HG03159 (cell line): Measurements from ENCODE around the gene GBP1.
A peak's percentile ranks its signal among the peaks of the same experiment; 100 is the strongest.
"Not testable (repeated sequence)": the region's sequence is repeated elsewhere in the genome, so short reads cannot be mapped to it uniquely, and the experiment has no call there.

Experiments
- ATAC-seq: cut with Tn5 transposase; IDR thresholded peaks from one replicate; pipeline ENCODE4 v1.9.1; 2021; ENCODE audit warnings: mild to moderate bottlenecking, moderate library complexity; ENCODE audit not compliant: unreplicated experiment

Gene GBP1

DNA sequence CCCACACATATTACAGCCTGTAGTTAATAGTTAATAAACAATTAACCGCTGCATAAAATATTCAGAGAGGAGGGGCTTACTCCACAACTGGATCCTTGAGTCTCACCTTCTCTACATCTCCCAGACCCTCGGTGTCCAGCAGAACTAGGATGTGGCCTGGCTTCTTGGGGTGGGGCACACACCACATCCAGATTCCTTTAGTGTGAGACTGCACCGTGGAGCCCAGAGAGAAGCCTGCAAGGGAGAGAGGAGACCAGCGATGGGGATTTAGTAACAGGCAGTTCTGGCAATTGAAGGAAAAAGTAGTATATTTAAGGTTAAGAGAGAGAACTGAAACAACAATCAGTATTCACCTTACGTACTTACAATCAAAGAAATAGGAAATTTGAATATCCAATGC, 4.9 kb downstream of the GBP1 start:
- ATAC-seq: no peak

DNA sequence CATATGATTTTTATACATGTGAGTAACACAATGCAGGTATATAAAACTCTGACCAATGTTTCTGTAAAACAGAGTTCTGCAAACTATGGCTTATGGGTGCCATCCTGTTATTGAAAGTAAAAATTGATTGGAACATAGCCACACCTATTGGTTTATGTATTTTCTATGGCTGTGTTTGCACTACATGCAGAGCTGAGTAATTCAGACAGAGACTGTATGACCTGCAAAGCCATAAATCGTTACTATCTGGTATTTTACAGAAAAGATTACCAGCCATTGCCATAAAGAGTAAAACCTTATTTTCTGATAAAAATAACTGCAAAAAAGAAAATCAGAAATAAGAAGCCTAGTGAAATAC, 13.1 kb downstream of the GBP1 start:
- no peak for ATAC-seq

DNA sequence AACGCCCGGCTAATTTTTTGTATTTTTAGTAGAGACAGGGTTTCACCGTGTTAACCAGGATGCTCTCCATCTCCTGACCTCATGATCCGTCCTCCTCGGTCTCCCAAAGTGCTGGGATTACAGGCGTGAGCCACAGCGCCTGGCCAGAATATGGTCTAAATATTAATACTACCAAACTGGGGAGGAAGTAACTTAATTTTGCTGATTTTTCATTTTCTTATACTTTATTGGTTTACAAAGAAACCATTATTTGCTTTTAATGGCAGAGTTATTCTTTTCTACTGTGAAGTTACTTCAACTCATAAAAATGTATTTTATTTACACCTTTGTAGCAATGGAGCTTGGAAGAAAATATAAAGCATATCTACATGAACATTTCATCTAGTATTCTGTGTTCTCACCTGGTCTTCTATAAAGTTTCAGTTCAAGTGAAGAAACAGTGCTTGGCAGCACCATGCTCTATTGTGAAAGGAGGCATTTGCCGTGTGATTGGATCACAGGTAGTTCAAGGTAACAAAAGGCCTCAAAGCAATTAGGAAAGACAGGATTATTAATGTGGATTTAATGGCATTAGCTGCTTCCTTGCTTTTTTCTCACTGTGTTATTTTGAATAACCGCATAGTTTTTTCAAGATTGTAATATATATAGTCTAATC, 13.6 kb downstream of the GBP1 start:
- no peak for ATAC-seq

DNA sequence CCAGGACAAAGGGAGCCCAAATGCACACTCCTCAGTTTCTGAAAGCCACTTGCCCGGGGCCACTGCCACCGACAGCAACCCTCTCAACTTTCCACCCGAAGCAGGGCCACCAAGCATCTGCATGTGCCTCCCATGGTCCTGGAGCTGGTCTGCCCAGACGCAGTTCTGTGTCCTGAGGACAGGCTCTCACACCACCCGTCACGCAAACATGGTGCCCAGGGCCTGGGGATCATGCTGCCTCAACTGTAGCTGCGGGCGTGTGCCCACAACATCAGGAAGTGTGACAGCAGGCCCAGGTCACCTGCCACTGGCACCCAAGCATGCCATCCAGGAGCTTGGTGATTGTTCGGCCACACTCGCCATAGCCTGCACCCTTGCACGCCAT, 14.4 kb downstream of the GBP1 start:
- no peak for ATAC-seq

DNA sequence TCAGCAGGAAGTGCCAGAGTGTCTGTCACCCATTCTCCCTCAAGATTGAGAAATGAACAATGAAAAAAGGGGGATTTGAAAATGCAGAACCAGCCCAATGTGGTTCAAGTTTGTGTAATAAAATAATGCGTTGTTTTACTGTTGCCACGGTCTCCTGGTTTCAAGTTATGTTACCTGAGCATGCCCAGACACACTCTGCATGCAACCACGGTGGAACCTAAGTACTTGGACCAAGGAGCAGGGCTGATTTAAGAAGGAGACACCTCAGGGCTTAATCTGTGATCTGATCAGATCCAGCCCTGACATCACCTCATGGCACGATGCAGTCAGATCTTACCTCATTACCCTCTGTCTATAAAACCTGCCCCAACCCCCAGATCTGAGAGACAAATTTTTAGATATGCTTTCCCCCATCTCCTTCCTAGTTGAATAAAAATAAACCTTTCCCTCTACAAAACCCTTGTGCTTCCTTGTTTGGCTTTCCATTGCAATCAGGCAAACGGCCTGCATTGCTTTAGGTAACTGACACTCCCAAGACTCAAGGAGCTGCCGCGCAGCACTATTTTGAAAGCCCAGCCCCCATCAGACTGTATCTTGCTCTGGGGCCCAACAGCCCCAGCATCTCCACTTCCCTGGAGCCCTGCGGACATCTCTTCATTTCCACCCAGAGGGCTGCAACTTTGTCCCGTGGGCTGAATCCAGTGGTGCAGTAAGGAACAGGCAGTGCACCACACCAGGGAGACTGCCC, 14.9 kb downstream of the GBP1 start:
- ATAC-seq: not testable (repeated sequence)

DNA sequence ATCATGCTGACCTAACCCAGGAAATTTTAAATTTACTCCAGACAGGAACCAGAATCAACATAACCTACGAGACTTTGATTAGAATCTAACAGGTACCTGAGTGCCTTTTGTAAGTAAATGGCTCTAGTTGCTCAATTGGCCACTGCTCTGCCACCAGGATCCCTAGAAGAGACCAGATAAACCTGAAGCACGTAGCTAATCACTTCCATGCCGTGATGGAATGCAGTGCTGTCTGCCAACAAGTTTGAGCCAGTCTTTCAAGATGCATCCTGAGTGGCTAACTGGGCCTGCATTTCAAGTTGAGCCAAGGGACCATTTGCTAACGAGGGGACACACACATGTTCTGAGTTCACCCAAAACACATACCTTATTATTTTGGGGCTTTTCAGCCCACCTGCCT, 15.8 kb downstream of the GBP1 start:
- not testable (repeated sequence) for ATAC-seq

DNA sequence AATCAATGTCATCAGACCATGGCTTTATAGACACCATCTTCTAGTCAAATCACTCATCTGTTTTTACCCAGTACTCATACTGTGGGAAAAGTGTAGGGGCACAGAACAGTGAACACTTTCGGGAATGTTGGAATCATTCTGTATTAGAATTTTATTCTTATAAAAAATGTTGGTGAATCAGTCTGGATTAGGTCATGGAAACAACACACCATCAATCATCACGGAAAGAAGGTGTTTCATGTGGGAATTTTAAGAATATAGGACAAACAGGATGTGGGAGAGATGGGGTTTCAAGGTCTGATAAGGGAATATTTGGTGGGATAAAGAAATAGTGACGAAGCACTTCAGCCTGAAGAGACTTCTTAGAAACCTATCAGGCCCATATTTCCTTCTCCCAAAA, 17.3 kb downstream of the GBP1 start:
- no peak for ATAC-seq

DNA sequence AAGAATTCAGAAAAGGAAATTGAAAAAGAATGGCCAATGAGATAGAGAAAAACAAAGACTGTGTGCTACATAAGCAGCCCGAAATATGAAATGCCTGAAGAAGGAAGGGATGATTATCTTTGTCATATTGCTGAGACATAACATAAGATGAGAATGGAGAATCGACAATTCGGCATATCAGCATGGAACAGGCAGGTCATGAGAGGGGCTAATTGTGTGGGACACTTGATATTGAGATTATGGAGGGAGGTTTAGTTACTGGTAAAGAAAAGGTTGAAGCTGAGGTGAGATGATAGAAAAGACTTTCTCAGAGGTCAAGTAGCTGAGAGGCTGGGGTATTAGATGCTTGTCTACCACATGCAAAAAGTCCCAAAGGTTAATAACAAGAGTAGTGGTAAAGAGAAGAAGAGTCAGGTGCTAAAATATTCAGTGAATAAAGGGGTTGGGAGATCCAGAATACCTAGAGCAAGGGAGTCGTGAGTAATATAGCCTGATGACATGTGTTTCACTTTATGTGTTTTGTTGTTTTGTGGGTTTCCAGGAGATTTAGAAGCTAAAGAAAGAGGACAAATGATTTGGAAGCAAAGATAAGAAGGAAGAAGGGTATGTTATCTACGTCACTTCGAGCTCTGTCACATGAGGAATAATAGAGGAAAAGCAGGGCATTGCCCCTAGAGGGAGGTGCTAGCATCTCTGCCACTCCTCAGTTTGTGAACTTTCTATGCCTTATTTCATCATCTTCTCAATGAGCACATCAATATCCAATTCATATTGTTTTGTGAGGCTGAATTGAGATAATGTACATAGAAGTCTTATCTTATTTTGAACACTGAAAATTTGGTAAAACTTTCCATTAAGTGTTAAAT, 18.5 kb downstream of the GBP1 start:
- not testable (repeated sequence) for ATAC-seq

DNA sequence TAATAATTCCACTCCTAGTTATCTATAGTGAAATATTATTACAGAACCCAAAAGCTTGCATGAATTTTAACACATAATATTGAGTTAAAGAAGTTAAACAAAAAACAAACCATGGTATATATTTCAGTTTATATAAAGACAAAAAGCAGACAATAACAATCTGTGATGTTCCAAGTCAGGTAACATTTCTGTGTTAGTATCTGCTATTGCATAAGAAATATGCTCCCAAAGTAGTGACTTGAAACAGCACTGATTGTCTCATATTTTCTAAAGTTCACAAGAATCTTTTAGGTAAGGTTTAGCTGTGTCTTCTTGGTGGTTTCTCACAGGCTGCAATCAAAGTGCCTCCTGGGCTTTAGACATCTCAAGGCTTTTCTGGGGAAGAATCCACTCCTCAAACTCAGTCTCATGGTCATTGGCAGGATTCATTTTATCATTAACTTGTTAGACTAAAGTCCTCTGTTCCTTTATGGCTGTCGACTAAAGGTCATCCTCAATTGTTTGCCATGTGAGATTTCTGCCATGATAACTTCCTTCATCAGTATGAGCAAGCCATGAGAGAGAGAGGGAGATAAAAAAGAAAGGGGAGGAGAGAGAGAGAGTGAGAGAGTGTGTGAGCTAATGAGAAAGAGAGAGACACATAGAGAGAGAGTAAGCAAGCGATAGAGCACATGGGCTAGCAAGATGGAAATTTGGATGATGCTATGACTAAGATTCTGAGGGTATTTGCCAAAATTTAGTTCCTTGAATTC, 19.9 kb downstream of the GBP1 start:
- ATAC-seq: no peak

DNA sequence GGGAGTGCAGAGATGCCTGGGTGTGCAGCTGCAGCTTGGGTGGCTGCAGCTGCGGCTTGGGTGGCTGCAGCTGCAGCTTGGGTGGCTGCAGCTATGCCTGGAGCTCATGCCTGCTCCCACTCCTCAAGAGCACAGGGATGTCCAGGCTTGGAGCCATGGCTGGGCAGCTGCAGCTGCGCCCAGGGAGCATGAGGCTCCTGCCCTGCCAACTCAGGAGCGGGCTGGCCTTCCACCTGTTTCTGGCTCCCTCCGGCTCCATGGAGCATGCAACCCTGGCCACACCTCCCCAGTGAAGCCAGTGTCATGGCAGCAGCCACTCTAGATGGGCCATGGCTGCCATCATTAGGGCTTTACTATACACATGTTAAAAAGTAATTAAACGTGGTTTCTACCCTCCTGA, 21.1 kb downstream of the GBP1 start:
- ATAC-seq: no peak

DNA sequence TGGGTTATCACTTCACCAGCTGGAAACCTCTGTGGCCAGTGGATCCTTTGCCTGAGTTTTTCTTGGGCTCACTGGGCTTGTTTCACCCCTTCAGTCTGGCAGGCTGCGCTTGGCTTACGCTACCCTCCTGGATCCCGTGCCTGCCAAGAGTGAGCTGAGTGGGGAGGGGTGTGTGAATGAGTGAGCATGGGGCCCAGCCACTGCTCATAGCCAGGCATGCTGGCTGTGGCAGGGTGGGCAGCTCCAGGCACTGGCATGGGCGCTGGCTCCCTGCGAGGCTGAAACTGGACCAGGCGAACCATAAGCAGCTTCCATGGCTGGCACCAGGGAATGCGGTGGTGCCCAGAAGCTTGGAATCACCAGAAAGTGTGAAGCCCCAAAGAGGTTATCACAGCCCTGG, 22.5 kb downstream of the GBP1 start:
- ATAC-seq: no peak

DNA sequence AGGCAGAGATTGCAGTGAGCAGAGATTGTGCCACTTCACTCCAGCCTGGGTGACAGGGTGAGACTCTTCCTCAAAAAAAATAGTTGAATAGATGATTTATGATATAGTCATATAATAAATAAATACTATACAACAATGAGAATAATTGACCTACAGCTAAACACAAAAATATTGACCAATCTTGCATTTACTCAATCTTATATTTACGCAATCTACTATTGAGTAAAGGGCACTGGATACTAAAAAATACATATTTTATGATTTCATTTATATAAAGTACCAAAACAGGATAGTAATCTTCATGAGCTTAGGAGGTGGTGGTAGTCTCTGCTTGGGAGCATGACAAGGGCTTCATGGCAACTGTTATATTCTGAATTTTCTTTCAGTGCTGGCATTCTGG, 23.3 kb downstream of the GBP1 start:
- no peak for ATAC-seq

DNA sequence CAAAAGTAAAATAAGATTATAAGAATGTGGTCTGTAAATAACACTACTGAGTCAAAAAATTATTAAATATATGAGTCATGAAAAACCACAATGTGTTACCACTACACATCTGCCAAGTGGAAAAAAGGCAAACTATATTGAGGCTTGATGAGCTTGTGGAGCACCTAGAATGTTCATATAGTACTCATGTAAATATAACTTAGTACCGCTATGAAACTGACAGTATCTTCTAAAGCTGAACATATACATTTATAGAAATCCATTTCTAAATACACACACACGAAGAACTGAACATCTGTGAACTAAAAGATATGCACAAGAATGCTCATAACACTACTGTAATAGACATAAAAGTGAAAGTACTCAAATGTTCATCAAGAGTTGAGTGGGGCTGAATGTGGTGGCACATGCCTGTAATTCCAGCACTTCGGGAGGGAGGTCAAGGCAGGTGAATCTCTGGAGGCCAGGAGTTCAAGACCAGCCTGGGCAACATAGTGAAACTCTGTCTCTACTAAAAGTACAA, 23.8 kb downstream of the GBP1 start:
- ATAC-seq: peak; percentile 93

DNA sequence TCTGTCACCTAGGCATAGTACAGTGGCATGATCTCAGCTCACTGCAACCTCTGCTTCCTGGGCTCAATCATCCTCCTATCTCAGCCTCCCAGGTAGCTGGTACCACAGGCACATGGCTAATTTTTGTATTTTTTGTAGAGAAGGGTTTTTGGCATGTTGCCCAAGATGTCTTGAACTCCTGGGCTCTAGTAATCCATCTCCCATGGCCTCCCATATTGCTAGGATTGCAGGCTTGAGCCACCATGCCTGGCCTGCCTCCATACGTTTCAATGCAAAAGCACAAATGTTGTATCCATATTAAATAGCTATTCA, 24.7 kb downstream of the GBP1 start:
- ATAC-seq: no peak

DNA sequence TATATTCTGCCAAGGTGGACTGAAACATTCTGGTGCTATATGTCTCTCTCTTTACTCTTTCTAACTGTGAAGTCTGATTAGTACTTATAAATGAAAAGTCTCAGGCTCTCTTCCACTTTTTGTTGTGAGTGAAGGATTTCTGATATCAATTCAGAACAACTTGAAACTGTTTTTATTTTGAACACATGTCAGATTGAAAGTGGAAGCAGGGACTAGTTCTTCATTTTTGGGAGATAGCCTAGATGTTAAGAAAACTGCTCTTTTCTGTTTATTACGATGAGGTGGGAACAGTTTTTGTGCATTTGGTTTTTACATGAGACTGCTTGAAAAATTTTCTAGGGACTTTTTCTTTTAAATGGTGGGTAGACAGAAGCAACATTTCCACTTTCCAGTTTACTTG, 27.8 kb downstream of the GBP1 start:
- ATAC-seq: no peak

DNA sequence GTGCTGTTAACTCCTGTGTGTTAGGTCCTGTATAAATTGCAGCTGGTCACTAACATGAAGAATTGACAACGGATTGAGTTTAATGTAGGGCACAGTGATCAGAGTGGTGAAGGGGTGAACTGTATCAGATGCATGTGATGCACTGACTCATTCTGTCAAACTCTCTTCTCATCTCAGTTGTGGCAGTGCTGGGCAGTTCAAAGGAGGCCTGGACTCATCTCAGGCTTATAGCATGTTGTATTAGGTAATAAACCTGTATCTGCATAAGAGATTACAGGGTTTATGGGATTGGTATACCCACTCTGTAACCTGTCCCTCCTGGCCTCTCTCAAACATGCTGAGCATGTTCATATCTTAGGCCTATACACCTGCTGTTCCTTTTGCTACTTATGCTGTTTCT, 29.9 kb downstream of the GBP1 start:
- ATAC-seq: no peak

DNA sequence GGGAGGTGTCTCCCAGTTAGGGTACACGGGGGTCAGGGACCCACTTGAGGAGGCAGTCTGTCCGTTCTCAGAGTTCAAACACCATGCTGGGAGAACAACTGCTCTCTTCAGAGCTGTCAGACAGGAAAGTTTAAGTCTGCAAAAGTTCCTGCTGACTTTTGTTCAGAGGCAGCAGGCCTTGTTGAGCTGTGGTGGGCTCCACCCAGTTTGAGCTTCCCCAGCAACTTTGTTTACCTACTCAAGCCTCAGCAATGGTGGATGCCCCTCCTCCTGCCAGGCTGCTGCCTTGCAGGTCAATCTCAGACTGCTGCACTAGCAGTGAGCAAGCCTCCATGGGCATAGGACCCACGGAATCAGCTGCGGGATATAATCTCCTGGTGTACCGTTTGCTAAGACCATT, 31.0 kb downstream of the GBP1 start:
- not testable (repeated sequence) for ATAC-seq

DNA sequence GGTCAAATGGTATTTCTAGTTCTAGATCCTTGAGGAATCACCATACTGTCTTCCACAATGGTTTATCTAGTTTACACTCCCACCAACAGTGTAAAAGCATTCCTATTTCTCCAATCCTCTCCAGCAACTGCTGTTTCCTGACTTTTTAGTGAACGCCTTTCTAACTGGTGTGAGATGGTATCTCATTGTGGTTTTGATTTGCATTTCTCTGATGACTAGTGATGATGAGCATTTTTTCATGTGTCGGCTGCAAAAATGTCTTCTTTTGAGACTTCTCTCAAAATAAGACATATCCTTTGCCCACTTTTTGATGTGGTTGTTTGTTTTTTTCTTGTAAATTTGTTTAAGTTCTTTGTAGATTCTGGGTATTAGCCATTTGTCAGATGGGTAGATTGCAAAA, 36.0 kb downstream of the GBP1 start:
- not testable (repeated sequence) for ATAC-seq

DNA sequence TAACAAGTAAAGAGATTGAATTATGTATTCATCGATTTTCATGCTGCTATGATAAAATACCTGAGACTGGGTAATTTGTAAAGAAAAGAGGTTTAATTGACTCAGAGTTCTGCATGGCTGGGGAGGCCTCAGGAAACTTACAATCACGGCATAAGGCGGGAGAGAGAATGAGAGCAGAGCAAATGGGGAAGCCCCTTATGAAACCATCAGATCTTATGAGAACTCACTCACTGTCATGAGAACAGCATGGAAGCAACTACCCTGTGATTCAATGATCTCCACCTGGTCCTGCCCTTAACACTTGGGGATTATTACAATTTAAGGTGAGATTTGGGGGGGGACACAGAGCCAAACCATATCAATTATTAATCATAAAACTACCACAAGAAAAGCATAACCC, 39.1 kb downstream of the GBP1 start:
- no peak for ATAC-seq

DNA sequence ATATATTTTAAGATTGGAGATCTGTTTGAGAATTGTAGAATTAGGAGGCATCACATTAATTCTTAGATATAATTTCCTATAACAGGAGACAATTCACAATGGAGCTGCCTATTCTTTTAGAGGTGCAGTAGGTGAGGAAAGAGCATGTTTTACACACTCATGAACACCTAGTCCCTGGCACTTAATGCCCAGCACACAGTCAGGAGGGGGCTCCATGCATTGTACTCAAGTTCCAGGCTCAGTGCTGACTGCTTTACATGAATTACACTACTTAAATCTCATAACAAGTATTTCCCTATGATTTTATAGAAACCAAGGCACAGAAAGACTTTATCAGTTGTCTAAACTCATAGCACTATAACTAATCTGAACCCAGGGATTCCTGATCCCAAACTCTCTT, 42.0 kb downstream of the GBP1 start:
- no peak for ATAC-seq
